Right lobe of liver (tissue), 4 donors: ENCODE data around the gene PRR11.

ENCODE experiments used
- CTCF ChIP-seq, 4 donors: fragments of 200-600 bp in 3 of 4; fragments of 450-650 bp in 1 of 4; IDR thresholded peaks; one replicate each; pipeline versions ENCODE4 v1.5.1 to v1.8.0; 2016 to 2022; ENCODE audit warnings: antibody characterized with exemption in 4 of 4, mild to moderate bottlenecking in 2 of 4
- POLR2A ChIP-seq: fragments of 450-650 bp; IDR thresholded peaks from one replicate; pipeline ENCODE4 v1.6.1; 2017; ENCODE audit warnings: antibody characterized with exemption, mild to moderate bottlenecking
- donor health status: DM: no; HTN: no; CAD: no.
- donor health status: DM: no; HTN: no; CAD: no.
- donor health status: DM: no; HTN: yes; CAD: no.

- TF ChIP-seq CTCF (IDR thresholded peaks at IDR 0.05) (no peak), POLR2A (no peak)
Measured at GRCh38 chr17:59111539-59111938, 44.0 kb upstream of the PRR11 start.
